Measurements from ENCODE around the gene GAD1.

GAD1 gene

GRCh38 chr2:170827841-170828532 lies 11.3 kb downstream of the GAD1 start:
- H3K27me3 ChIP-seq (ENCODE audit: insufficient read depth, low read length), result peaks cover 69% of the 10 kb centered on the region
- peaks cover under 1% of the 10 kb centered on the region for H3K4me1 ChIP-seq (ENCODE audit: control insufficient read depth, insufficient read depth, low read length, unreplicated experiment)
- no peak overlapping the region for H3K27ac ChIP-seq (ENCODE audit: low read depth, low read length)
- H2AFZ ChIP-seq (ENCODE audit: low read length, unreplicated experiment), result no peak overlapping the region
- no peak overlapping the region for H3K4me3 ChIP-seq (ENCODE audit: low read depth, low read length)
- H3K36me3 ChIP-seq (ENCODE audit: insufficient read depth, low read length), result no peaks in the 10 kb centered on the region
- H3K79me2 ChIP-seq (ENCODE audit: control insufficient read depth, insufficient read depth, low read length, unreplicated experiment), result no peaks in the 10 kb centered on the region

- Histone ChIP-seq H2AFZ (ENCODE audit: low read length, unreplicated experiment) (no peak overlapping the region), H3K27ac (ENCODE audit: low read depth, low read length) (no peak overlapping the region), H3K4me3 (ENCODE audit: low read depth, low read length) (no peak overlapping the region), H3K27me3 (ENCODE audit: insufficient read depth, low read length) (peaks cover 65% of the 10 kb centered on the region), H3K36me3 (ENCODE audit: insufficient read depth, low read length) (no peaks in the 10 kb centered on the region), H3K4me1 (ENCODE audit: control insufficient read depth, insufficient read depth, low read length, unreplicated experiment) (no peaks in the 10 kb centered on the region), H3K79me2 (ENCODE audit: control insufficient read depth, insufficient read depth, low read length, unreplicated experiment) (no peaks in the 10 kb centered on the region)
Observed at GRCh38 chr2:170828533-170828916, 11.8 kb downstream of the GAD1 start.

- H3K27ac ChIP-seq (ENCODE audit: low read depth, low read length), result no peak overlapping the region
- H3K4me3 ChIP-seq (ENCODE audit: low read depth, low read length), result no peak overlapping the region
- no peaks in the 10 kb centered on the region for H3K79me2 ChIP-seq (ENCODE audit: control insufficient read depth, insufficient read depth, low read length, unreplicated experiment)
- H3K36me3 ChIP-seq (ENCODE audit: insufficient read depth, low read length), result no peaks in the 10 kb centered on the region
- H3K27me3 ChIP-seq (ENCODE audit: insufficient read depth, low read length), result peaks cover 60% of the 10 kb centered on the region
- H3K4me1 ChIP-seq (ENCODE audit: control insufficient read depth, insufficient read depth, low read length, unreplicated experiment), result no peaks in the 10 kb centered on the region
- H2AFZ ChIP-seq (ENCODE audit: low read length, unreplicated experiment), result no peak overlapping the region
Observed at GRCh38 chr2:170829036-170829435, 12.3 kb downstream of the GAD1 start.

GRCh38 chr2:170830166-170830565 lies 13.5 kb downstream of the GAD1 start:
- no peak overlapping the region for H2AFZ ChIP-seq (ENCODE audit: low read length, unreplicated experiment)
- H3K36me3 ChIP-seq (ENCODE audit: insufficient read depth, low read length), result no peaks in the 10 kb centered on the region
- no peak overlapping the region for H3K4me3 ChIP-seq (ENCODE audit: low read depth, low read length)
- no peak overlapping the region for H3K27ac ChIP-seq (ENCODE audit: low read depth, low read length)
- peaks cover 48% of the 10 kb centered on the region for H3K27me3 ChIP-seq (ENCODE audit: insufficient read depth, low read length)
- no peaks in the 10 kb centered on the region for H3K4me1 ChIP-seq (ENCODE audit: control insufficient read depth, insufficient read depth, low read length, unreplicated experiment)
- H3K79me2 ChIP-seq (ENCODE audit: control insufficient read depth, insufficient read depth, low read length, unreplicated experiment), result no peaks in the 10 kb centered on the region

- H3K27me3 ChIP-seq (ENCODE audit: insufficient read depth, low read length), result peaks cover 44% of the 10 kb centered on the region
- H2AFZ ChIP-seq (ENCODE audit: low read length, unreplicated experiment), result no peak overlapping the region
- no peak overlapping the region for H3K27ac ChIP-seq (ENCODE audit: low read depth, low read length)
- H3K36me3 ChIP-seq (ENCODE audit: insufficient read depth, low read length), result no peaks in the 10 kb centered on the region
- H3K4me3 ChIP-seq (ENCODE audit: low read depth, low read length), result no peak overlapping the region
- no peaks in the 10 kb centered on the region for H3K79me2 ChIP-seq (ENCODE audit: control insufficient read depth, insufficient read depth, low read length, unreplicated experiment)
- no peaks in the 10 kb centered on the region for H3K4me1 ChIP-seq (ENCODE audit: control insufficient read depth, insufficient read depth, low read length, unreplicated experiment)
Observed at GRCh38 chr2:170831115-170831514, 14.4 kb downstream of the GAD1 start.

GRCh38 chr2:170836027-170836426 lies 19.3 kb downstream of the GAD1 start:
- peaks cover 6% of the 10 kb centered on the region for H3K27me3 ChIP-seq (ENCODE audit: insufficient read depth, low read length)
- no peak overlapping the region for H3K4me3 ChIP-seq (ENCODE audit: low read depth, low read length)
- H3K27ac ChIP-seq (ENCODE audit: low read depth, low read length), result no peak overlapping the region
- no peaks in the 10 kb centered on the region for H3K79me2 ChIP-seq (ENCODE audit: control insufficient read depth, insufficient read depth, low read length, unreplicated experiment)
- H3K4me1 ChIP-seq (ENCODE audit: control insufficient read depth, insufficient read depth, low read length, unreplicated experiment), result no peaks in the 10 kb centered on the region
- no peak overlapping the region for H2AFZ ChIP-seq (ENCODE audit: low read length, unreplicated experiment)
- H3K36me3 ChIP-seq (ENCODE audit: insufficient read depth, low read length), result no peaks in the 10 kb centered on the region

GRCh38 chr2:170840717-170841210 lies 24.1 kb downstream of the GAD1 start:
- H3K36me3 ChIP-seq (ENCODE audit: insufficient read depth, low read length), result no peaks in the 10 kb centered on the region

GRCh38 chr2:170842785-170843184 lies 26.1 kb downstream of the GAD1 start:
- peaks cover 16% of the 10 kb centered on the region for H3K4me1 ChIP-seq (ENCODE audit: control insufficient read depth, insufficient read depth, low read length, unreplicated experiment)
- H3K27ac ChIP-seq (ENCODE audit: low read depth, low read length), result peak overlapping the region; percentile 43
- H3K27me3 ChIP-seq (ENCODE audit: insufficient read depth, low read length), result no peaks in the 10 kb centered on the region
- peak overlapping the region; percentile 47 for H2AFZ ChIP-seq (ENCODE audit: low read length, unreplicated experiment)
- no peaks in the 10 kb centered on the region for H3K36me3 ChIP-seq (ENCODE audit: insufficient read depth, low read length)
- no peaks in the 10 kb centered on the region for H3K79me2 ChIP-seq (ENCODE audit: control insufficient read depth, insufficient read depth, low read length, unreplicated experiment)
- no peak overlapping the region for H3K4me3 ChIP-seq (ENCODE audit: low read depth, low read length)

More at GRCh38 chr2:170840717-170841210, 24.1 kb downstream of the GAD1 start:
- H3K27ac ChIP-seq (ENCODE audit: low read depth, low read length), result no peak overlapping the region
- H3K4me3 ChIP-seq (ENCODE audit: low read depth, low read length), result no peak overlapping the region
- H2AFZ ChIP-seq (ENCODE audit: low read length, unreplicated experiment), result no peak overlapping the region
- peaks cover 16% of the 10 kb centered on the region for H3K4me1 ChIP-seq (ENCODE audit: control insufficient read depth, insufficient read depth, low read length, unreplicated experiment)
- peaks cover 6% of the 10 kb centered on the region; the same call in 1 of the 2 replicates for H3K27me3 ChIP-seq (ENCODE audit: insufficient read depth, low read length)
- no peaks in the 10 kb centered on the region for H3K79me2 ChIP-seq (ENCODE audit: control insufficient read depth, insufficient read depth, low read length, unreplicated experiment)

GRCh38 chr2:170843656-170844055 lies 27.0 kb downstream of the GAD1 start:
- Histone ChIP-seq H3K79me2 (ENCODE audit: control insufficient read depth, insufficient read depth, low read length, unreplicated experiment) (no peaks in the 10 kb centered on the region), H3K4me3 (ENCODE audit: low read depth, low read length) (peak overlapping the region; percentile 27; the same call in 1 of the 2 replicates), H3K4me1 (ENCODE audit: control insufficient read depth, insufficient read depth, low read length, unreplicated experiment) (peaks cover 16% of the 10 kb centered on the region), H3K27me3 (ENCODE audit: insufficient read depth, low read length) (no peaks in the 10 kb centered on the region), H2AFZ (ENCODE audit: low read length, unreplicated experiment) (no peak overlapping the region), H3K36me3 (ENCODE audit: insufficient read depth, low read length) (no peaks in the 10 kb centered on the region), H3K27ac (ENCODE audit: low read depth, low read length) (peak overlapping the region; percentile 43)

- Histone ChIP-seq H3K79me2 (ENCODE audit: control insufficient read depth, insufficient read depth, low read length, unreplicated experiment) (no peaks in the 10 kb centered on the region), H3K36me3 (ENCODE audit: insufficient read depth, low read length) (no peaks in the 10 kb centered on the region), H3K27me3 (ENCODE audit: insufficient read depth, low read length) (no peaks in the 10 kb centered on the region), H3K4me1 (ENCODE audit: control insufficient read depth, insufficient read depth, low read length, unreplicated experiment) (peaks cover 16% of the 10 kb centered on the region), H3K4me3 (ENCODE audit: low read depth, low read length) (no peak overlapping the region), H2AFZ (ENCODE audit: low read length, unreplicated experiment) (no peak overlapping the region), H3K27ac (ENCODE audit: low read depth, low read length) (no peak overlapping the region)
Observed at GRCh38 chr2:170845343-170845742, 28.7 kb downstream of the GAD1 start.

- Histone ChIP-seq H3K36me3 (ENCODE audit: insufficient read depth, low read length) (no peaks in the 10 kb centered on the region), H2AFZ (ENCODE audit: low read length, unreplicated experiment) (no peak overlapping the region), H3K27ac (ENCODE audit: low read depth, low read length) (no peak overlapping the region), H3K79me2 (ENCODE audit: control insufficient read depth, insufficient read depth, low read length, unreplicated experiment) (no peaks in the 10 kb centered on the region), H3K4me1 (ENCODE audit: control insufficient read depth, insufficient read depth, low read length, unreplicated experiment) (peaks cover 16% of the 10 kb centered on the region), H3K27me3 (ENCODE audit: insufficient read depth, low read length) (no peaks in the 10 kb centered on the region), H3K4me3 (ENCODE audit: low read depth, low read length) (no peak overlapping the region)
Observed at GRCh38 chr2:170846314-170846713, 29.6 kb downstream of the GAD1 start.
